HG03354 (cell line): ENCODE data around the gene GLT1D1.

Source experiments
- ATAC-seq: cut with Tn5 transposase; IDR thresholded peaks from one replicate; pipeline ENCODE4 v1.9.1; 2021; ENCODE audit warnings: mild to moderate bottlenecking; ENCODE audit not compliant: unreplicated experiment, poor library complexity, severe bottlenecking

The GLT1D1 gene

GRCh38 chr12:128981971-128982533 lies 128.8 kb downstream of the GLT1D1 start:
- ATAC-seq = no peak

GRCh38 chr12:128982933-128983332 lies 129.7 kb downstream of the GLT1D1 start:
- ATAC-seq = no peak

- ATAC-seq = no peak
Observed at GRCh38 chr12:128983371-128983770, 130.1 kb downstream of the GLT1D1 start.

- no peak for ATAC-seq
Observed at GRCh38 chr12:128986957-128987356, 133.7 kb downstream of the GLT1D1 start.

GRCh38 chr12:128989287-128989686 lies 136.0 kb downstream of the GLT1D1 start:
- no peak for ATAC-seq

GRCh38 chr12:128991716-128992115 lies 138.4 kb downstream of the GLT1D1 start:
- ATAC-seq = no peak

- no peak for ATAC-seq
Observed at GRCh38 chr12:128992116-128992515, 138.8 kb downstream of the GLT1D1 start.

- no peak for ATAC-seq
Observed at GRCh38 chr12:128992550-128992949, 139.3 kb downstream of the GLT1D1 start.

GRCh38 chr12:128994856-128995255 lies 141.6 kb downstream of the GLT1D1 start:
- ATAC-seq = no peak

- ATAC-seq = no peak
Observed at GRCh38 chr12:128995619-128996018, 142.3 kb downstream of the GLT1D1 start.

- no peak for ATAC-seq
Observed at GRCh38 chr12:129001826-129002225, 148.5 kb downstream of the GLT1D1 start.

- ATAC-seq = no peak
Observed at GRCh38 chr12:129002427-129002826, 149.1 kb downstream of the GLT1D1 start.

GRCh38 chr12:129005416-129005815 lies 152.1 kb downstream of the GLT1D1 start:
- no peak for ATAC-seq

GRCh38 chr12:129005829-129006228 lies 152.6 kb downstream of the GLT1D1 start:
- no peak for ATAC-seq

GRCh38 chr12:129009833-129010622 lies 156.8 kb downstream of the GLT1D1 start:
- ATAC-seq = no peak

- no peak for ATAC-seq
Observed at GRCh38 chr12:129016159-129016558, 162.9 kb downstream of the GLT1D1 start.

- ATAC-seq = no peak
Observed at GRCh38 chr12:129025055-129025454, 171.8 kb downstream of the GLT1D1 start.

GRCh38 chr12:129028844-129029243 lies 175.6 kb downstream of the GLT1D1 start:
- ATAC-seq = no peak
